Activated naive CD4-positive, alpha-beta T cell (primary cell): Measurements from ENCODE around the gene ADGRB3.
"Not testable (repeated sequence)": the region's sequence is repeated elsewhere in the genome, so short reads cannot be mapped to it uniquely, and the experiment has no call there.

ENCODE experiments used
- DNase-seq, 4 experiments: peaks; one replicate each; lab custom pipeline; 2025; lab: John Stamatoyannopoulos, UW

Gene ADGRB3

GRCh38 chr6:68650142-68650541, 15.1 kb downstream of the ADGRB3 start:
- no peak for DNase-seq

- no peak for DNase-seq
Measured at GRCh38 chr6:68651011-68651985, 16.2 kb downstream of the ADGRB3 start.

- no peak for DNase-seq
Measured at GRCh38 chr6:68652117-68652536, 17.0 kb downstream of the ADGRB3 start.

GRCh38 chr6:68653074-68653705, 18.1 kb downstream of the ADGRB3 start:
- no peak for DNase-seq

- DNase-seq, result no peak
Measured at GRCh38 chr6:68653706-68654089, 18.6 kb downstream of the ADGRB3 start.

- no peak for DNase-seq
Measured at GRCh38 chr6:68654134-68654533, 19.1 kb downstream of the ADGRB3 start.

GRCh38 chr6:68655028-68655427, 19.9 kb downstream of the ADGRB3 start:
- DNase-seq, result no peak

GRCh38 chr6:68657374-68658139, 22.5 kb downstream of the ADGRB3 start:
- DNase-seq, result no peak

- DNase-seq, result no peak
Measured at GRCh38 chr6:68658338-68658737, 23.3 kb downstream of the ADGRB3 start.

GRCh38 chr6:68673255-68673654, 38.2 kb downstream of the ADGRB3 start:
- DNase-seq, result no peak

- DNase-seq, result no peak
Measured at GRCh38 chr6:68675548-68675947, 40.5 kb downstream of the ADGRB3 start.

- DNase-seq, result not testable (repeated sequence)
Measured at GRCh38 chr6:68676094-68676493, 41.0 kb downstream of the ADGRB3 start.

- no peak for DNase-seq
Measured at GRCh38 chr6:68677058-68677457, 42.0 kb downstream of the ADGRB3 start.

GRCh38 chr6:68679399-68679798, 44.3 kb downstream of the ADGRB3 start:
- no peak for DNase-seq

GRCh38 chr6:68680264-68680663, 45.2 kb downstream of the ADGRB3 start:
- no peak for DNase-seq

GRCh38 chr6:68689910-68690309, 54.8 kb downstream of the ADGRB3 start:
- no peak for DNase-seq

- DNase-seq, result no peak
Measured at GRCh38 chr6:68691120-68691519, 56.0 kb downstream of the ADGRB3 start.

- no peak for DNase-seq
Measured at GRCh38 chr6:68693271-68693670, 58.2 kb downstream of the ADGRB3 start.

- no peak for DNase-seq
Measured at GRCh38 chr6:68695403-68695802, 60.3 kb downstream of the ADGRB3 start.

- no peak for DNase-seq
Measured at GRCh38 chr6:68695838-68696237, 60.8 kb downstream of the ADGRB3 start.

GRCh38 chr6:68697394-68697793, 62.3 kb downstream of the ADGRB3 start:
- no peak for DNase-seq

- no peak for DNase-seq
Measured at GRCh38 chr6:68701159-68701558, 66.1 kb downstream of the ADGRB3 start.

- no peak for DNase-seq
Measured at GRCh38 chr6:68704485-68704884, 69.4 kb downstream of the ADGRB3 start.
